ENCODE results near the gene ZBTB45.
"Not testable (repeated sequence)": the region's sequence is repeated elsewhere in the genome, so short reads cannot be mapped to it uniquely, and the experiment has no call there.

ZBTB45 gene

GRCh38 chr19:58554494-58555368 is 35.1 kb upstream of the ZBTB45 start, which contains the start of gene CHMP2A:
CHMP2A (minus strand) TSS chr19:58555105; CDS start chr19:58554212, 893 bp downstream.
- DNase-seq, result peak; percentile 98

- DNase-seq, result no peak
Observed at GRCh38 chr19:58553799-58554493, 34.3 kb upstream of the ZBTB45 start.

GRCh38 chr19:58552655-58553054 is 33.0 kb upstream of the ZBTB45 start:
- no peak for DNase-seq

GRCh38 chr19:58551577-58552471 is 32.2 kb upstream of the ZBTB45 start:
- DNase-seq, result no peak

GRCh38 chr19:58551123-58551497 is 31.5 kb upstream of the ZBTB45 start:
- DNase-seq, result no peak

GRCh38 chr19:58550362-58551122 is 30.9 kb upstream of the ZBTB45 start:
- DNase-seq, result no peak

GRCh38 chr19:58549664-58550361 is 30.2 kb upstream of the ZBTB45 start:
- no peak for DNase-seq

- no peak for DNase-seq
Observed at GRCh38 chr19:58548859-58549663, 29.5 kb upstream of the ZBTB45 start.

- no peak for DNase-seq
Observed at GRCh38 chr19:58547323-58548312, 28.0 kb upstream of the ZBTB45 start.

GRCh38 chr19:58546019-58546530 is 26.5 kb upstream of the ZBTB45 start:
- DNase-seq, result no peak

- no peak for DNase-seq
Observed at GRCh38 chr19:58545286-58546018, 25.8 kb upstream of the ZBTB45 start.

- DNase-seq, result peak; percentile 71
Observed at GRCh38 chr19:58544591-58545285, 25.1 kb upstream of the ZBTB45 start.

- DNase-seq, result peak; percentile 100
Observed at GRCh38 chr19:58543826-58544590, 24.4 kb upstream of the ZBTB45 start, which contains the start of gene TRIM28. TRIM28 (plus strand) TSS chr19:58544064; CDS start chr19:58544758, 694 bp downstream.

GRCh38 chr19:58542641-58543372 is 23.2 kb upstream of the ZBTB45 start:
- not testable (repeated sequence) for DNase-seq

GRCh38 chr19:58539169-58539559 is 19.6 kb upstream of the ZBTB45 start:
- not testable (repeated sequence) for DNase-seq
